SKM-1 treated with dmso at 0.1 percent for 144 hours (cell line): ENCODE results near the gene GNG13.
"Not testable (repeated sequence)": the region's sequence is repeated elsewhere in the genome, so short reads cannot be mapped to it uniquely, and the experiment has no call there.

Experiments used
- DNase-seq: peaks from one replicate; lab custom pipeline; 2025; ENCODE audit not compliant: unreplicated experiment; lab: John Stamatoyannopoulos, UW

The GNG13 gene

DNA sequence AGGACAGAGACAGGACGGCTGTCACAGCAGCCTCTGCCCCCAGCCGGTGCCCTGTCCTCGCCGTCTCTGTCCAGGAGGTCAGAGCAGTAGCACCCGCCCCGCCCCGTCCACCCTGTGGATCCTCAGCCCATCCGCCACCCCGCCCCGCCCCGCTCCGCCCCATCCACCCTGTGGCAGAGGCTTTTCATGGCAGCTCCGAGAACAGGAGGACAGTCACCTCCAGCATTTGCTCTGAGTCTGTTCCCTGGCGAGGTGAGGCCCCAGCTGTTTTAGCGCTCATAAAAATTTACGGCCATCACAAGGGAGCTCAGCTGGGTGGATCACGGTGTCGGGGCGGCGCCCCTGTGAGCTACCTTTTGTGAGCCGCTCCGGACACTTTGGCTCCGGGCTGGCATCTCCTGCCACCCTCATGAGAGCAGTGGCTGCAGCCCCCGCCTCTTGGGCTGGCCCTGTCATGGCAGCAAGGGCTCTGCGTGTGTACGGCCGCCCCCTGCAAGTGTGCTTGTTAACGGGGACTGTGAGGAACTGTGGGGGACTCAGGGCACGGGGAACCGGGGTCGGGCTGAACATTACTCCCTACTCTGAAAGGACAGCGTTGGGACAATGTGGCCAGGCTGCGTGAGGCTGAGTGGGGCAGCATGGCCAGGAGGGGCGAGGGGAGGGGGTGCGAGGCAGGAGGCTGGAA is 32.3 kb upstream of the GNG13 start:
- DNase-seq, result no peak

DNA sequence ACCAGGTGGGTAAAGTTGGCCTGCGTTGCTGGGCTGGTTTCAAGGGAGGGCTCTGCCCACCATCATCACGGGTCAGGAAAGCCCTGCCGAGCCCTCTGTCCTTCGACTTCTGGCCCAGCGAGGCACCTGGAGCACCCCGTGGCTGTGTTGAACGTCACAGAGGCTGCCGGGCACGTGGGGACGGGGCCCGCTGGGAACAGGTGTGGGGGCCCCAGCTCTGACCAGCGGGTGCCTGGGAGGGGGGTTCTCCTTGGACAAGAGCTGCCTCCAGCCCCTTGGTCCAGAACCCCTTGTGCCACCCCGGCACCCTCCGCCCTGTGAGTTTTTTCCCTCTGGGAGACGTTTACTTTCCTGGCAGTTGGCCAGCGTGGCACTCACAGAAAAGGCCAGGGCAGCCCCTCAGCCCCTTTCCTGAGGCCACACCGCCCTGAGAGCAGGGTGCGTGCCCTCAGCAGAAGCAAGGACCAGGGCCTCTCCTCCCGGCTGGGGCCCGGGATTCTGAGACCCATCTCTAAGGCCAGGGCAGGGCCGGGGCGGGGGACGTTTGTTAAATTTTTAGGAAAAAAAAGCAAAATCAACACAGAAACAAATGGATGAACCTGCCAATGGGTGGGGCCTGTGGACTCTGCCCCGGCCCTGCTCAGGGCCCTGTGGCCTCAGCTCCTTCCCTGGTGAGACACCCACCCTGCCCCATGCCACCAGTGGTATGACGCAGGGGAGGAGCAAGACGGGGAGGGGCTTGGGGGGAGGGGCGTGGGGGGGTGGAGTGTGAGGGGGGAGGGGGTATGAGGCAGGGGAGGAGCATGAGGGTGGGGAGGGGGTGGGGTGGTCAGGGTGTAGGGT is 31.3 kb upstream of the GNG13 start:
- DNase-seq, result no peak

DNA sequence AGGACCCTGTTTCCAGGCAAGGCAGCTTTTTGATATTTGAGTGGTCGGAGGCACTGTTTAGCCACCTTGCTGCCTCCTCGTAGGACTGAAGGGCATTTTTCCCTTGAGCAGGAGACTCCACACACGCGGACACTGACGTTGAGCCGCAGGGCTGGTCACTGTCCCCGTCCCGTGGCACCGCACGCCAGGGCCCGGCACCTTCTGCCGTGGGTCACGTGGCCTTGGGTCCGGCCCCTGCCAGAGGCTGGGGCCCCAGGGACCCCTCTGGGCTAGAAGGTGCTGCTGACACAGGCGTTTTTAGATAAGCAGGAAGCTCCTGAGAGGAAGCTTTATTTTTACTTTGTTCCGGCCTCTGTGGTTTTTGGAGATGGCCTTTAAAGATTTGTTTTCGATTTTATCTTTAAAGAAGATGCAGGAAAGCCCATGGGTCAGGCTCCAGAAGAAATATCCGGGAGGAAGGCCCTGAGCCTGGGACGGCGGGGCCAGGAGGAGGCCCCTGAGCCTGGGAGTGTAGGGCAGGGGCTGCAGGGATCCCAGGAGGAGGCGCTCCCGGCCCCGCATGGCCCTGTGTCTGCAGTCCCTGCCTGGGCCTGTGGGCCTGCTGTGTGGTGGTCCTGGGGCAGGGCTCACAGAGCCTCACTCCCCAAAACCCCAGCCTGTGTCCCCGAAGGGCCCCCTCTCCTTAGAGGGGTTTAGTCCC is 30.5 kb upstream of the GNG13 start:
- DNase-seq, result no peak

DNA sequence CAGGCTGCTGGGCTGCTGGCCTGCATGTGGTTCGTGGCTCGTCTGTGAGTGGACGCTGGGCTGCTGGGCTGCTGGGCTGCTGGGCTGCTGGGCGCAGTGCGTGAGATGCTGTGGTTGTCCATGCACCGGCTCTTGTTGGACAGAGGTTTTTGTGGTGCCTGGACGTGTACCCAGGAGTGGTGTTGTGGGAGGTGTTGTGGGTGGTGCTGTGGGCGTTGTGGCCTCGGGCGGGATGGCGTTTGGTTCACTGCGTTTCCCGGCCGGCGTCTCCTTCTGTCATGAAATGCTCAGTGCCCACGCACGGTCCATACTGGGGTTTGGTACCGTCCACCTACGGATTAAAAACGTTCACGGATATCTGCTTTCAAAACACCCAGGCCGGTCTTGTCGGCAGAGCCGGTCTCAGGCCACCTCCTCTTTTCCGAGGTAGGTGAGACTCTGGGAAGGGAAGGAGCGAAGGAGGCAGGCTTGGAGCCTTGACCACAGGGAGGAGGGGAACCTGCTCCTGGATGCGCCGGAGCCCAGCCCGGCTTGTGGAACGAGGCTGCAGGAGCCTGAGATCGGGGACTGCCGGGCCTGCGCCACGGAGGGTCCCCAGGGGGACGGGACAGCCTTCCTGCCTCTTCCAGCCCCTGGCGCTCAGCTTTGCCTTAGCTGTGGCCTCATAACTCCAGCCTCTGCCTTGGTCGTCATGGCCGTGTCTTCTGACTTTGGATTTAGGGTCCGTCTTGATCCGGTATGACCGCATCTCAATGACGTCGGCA is 29.8 kb upstream of the GNG13 start:
- DNase-seq, result no peak

DNA sequence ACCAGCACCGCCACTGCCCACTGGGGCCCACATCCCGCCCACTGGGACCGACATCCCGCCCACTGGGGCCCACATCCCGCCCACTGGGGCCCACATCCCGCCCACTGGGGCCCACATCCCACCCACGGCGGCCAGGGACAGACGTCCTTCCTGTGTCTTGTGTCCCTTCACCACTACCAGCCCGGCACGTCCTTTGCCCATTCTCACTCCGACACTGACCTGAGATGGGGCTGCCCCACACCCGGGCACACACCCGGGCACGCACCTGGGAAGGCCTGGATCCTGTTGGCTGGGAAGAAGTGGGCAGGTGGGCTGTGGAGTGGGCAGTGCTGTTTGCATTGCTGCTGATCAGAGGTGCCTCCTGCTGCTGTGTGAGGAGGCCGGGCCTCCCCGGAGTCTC is 28.4 kb upstream of the GNG13 start:
- no peak for DNase-seq

DNA sequence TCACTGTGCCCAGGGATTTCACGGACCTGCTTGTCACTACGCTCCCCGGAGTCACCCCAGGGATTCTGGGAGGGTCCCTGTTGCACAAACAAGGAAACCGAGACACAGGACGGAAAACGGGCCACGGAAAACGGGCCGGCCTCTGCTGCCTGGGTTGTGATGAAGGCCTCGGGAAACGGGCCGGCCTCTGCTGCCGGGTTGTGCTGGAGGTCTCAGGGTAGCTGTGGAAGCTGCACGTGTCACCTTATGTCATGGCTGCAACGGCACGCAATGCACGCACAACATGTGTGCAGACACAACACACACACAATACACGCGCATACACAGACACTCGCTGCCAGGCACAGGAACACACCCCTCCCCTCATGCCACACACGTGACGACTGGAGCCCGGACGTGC is 27.0 kb upstream of the GNG13 start:
- no peak for DNase-seq

GRCh38 chr16:825341-826061 is 25.0 kb upstream of the GNG13 start:
- DNase-seq, result no peak

- DNase-seq, result no peak
Observed at GRCh38 chr16:824601-825000, 24.1 kb upstream of the GNG13 start.

DNA sequence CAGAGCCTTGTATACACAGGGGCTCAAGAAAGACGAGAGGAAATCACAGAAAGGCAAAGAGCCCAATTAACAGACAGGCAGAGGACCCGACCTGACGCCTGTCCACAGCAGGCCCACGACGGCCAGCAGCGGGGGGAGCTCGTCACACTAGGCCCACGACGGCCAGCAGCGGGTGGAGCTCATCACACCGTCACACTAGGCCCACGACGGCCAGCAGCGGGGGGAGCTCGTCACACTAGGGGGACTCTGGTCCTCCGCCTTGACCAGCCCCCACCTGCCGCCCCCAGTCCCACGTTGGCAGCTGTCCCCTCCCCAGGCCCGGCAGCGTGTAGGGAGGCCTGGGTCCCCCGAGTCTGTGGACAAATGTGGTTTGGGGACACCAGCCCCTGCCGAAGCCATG is 23.7 kb upstream of the GNG13 start:
- DNase-seq, result no peak

- no peak for DNase-seq
Observed at GRCh38 chr16:822909-823297, 22.4 kb upstream of the GNG13 start.

- no peak for DNase-seq
Observed at GRCh38 chr16:822174-822908, 21.8 kb upstream of the GNG13 start.

DNA sequence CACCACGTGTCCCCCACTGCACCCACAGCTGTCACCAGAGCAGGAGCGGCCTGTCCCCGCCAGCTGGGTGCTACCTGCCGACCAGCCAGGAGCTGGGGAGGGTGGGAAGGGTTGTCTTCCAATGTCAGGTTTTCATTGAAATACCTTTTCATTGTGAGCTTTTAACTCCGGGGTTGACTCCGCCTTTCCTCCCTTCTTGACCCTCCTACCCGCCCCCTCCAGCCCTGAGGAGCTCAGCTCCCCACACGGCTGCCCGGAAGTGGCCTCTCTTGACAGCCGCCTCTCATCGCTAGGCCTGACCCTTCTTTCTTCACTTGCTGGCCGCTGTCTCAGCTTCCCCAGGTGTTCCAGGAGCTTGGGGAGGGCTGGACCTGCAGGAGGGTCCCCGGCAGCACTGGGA is 21.2 kb upstream of the GNG13 start:
- no peak for DNase-seq

DNA sequence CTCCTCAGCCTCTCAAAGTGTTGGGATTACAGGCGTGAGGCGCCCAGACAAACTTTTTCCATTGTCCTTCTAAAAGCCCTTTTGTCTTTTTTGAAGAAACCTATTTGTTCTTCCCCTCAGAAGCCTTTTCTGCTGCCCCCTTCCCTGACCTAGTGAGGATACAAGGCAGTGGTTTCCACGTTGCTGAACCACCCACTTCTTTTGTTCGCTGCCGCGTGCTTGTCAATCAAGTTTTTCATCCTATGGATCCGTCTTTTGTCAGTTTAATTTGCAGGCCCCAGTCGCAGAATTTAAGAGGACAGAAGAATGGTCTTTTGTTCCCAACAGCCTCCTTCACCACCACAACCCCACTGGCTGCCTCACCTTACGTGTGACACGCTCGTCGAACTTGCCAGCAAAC is 20.2 kb upstream of the GNG13 start:
- no peak for DNase-seq

- not testable (repeated sequence) for DNase-seq
Observed at GRCh38 chr16:820044-820408, 19.5 kb upstream of the GNG13 start.

DNA sequence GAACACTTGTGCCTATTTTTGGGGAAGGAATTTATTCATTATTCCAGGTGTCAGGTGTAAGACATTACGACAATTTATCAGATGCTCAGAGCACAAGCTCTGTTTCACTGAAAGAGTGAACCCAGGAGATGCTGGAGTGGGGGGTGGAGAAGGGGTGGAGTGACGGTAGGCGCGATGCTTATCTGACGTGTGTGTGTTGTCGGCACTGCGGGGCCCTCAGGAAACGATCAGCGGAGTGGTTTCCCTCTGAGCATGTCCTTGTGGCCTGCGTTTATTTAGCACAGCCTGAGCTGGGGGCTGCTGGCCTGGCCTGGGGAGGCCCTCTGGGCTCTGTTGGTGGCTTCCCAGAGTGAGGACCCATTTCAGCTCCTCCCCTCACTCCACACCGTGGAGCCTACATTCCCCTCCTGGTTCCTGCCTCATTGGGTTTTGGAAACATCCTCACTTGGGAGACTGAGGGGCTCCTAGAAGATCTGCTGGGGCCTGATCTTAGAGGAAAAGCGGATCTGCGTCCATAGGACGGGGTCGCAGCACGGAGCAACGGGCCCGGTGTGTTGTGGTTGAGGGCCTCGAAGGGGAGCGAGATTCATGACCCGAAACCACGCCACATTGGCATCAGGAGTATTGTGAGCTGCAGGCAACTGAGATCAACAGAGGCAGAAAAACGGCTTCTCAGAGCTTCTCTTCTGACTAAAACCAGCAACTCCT is 19.0 kb upstream of the GNG13 start:
- no peak for DNase-seq

GRCh38 chr16:818592-818991 is 18.1 kb upstream of the GNG13 start:
- no peak for DNase-seq

- no peak for DNase-seq
Observed at GRCh38 chr16:818132-818531, 17.6 kb upstream of the GNG13 start.

- DNase-seq, result no peak
Observed at GRCh38 chr16:817001-817906, 16.7 kb upstream of the GNG13 start.
